Activated CD4-positive, CD25-positive, alpha-beta regulatory T cell treated with anti-CD3 and anti-CD28 coated beads, Interleukin-2, amount 50 U/mL, for 24 hours (primary cell): ENCODE measurements around the gene KRT75.

ENCODE experiments used
- ATAC-seq, 2 donors: fragments of 150-1000 bp; cut with Tn5 transposase; one replicate each; pipeline ENCODE4 v1.10.0; 2021; ENCODE audit warnings: mild to moderate bottlenecking in 1 of 2, moderate library complexity in 1 of 2

Gene KRT75

DNA sequence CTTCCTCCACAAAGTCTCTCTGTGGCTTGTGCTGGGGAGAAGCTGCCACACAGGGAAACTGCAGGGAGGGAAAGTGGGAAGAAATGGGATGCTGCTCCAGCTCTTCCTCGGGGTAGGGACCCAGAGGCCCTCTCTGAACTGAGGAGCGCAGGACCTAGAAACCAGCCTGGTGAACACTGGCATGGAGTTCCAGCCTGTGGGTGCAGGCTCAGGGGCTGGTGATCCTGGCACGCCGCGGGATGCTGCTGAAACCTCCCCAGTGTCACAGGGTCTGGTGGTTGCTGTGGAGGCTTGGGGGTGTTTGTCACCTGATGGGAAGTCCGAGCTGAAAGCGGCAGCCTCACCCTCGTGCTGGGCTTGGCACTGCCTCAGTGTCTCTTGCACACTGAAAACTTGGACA, 5.2 kb upstream of the KRT75 start:
- no peak for ATAC-seq

DNA sequence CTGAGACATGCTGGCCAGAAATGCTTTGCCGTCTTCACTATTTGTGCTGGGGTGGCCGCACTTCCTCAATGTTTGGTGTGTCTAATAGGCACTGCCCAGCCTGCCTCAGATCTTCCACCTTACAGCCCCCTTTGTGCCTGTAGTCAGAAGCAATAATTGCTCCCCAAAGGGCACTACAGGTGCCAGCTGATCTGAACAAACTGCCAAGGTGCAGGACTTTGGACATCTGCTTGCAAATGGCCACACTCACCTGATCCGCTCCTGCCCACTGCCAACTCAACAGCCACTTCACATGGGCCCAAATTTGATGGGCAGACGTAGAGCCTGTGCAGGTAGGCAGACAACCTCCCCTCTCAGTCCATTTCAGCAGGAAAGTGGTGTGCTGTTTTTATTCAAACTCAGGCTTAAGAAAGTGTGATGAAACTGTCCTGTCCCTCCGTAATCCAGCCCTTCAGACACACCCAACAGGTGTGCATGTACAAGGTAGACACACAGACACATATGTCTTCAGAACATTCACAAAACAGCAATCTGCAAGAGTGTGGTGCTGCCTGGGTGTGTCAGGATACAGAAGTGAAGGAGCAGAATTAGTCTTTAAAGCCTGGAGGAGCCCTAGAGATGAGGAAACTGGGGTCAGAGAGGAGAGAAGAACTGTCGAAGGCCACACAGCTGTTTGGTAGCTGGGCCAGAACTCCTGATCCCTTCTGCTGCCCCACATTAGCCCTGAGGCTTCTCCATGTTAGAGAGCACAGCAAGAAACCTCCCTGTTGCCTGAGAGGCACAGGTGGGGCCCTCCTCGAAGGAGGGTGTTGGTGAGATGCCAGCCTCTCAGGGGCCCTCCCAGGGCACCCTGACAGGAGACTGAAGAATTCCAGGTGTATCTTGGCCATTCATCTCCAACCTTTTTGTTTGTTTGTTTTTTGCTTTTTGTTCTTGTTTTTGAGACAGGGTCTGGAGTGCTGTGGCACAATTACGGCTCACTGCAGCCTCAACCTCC, 4.4 kb upstream of the KRT75 start:
- ATAC-seq, result no peak

DNA sequence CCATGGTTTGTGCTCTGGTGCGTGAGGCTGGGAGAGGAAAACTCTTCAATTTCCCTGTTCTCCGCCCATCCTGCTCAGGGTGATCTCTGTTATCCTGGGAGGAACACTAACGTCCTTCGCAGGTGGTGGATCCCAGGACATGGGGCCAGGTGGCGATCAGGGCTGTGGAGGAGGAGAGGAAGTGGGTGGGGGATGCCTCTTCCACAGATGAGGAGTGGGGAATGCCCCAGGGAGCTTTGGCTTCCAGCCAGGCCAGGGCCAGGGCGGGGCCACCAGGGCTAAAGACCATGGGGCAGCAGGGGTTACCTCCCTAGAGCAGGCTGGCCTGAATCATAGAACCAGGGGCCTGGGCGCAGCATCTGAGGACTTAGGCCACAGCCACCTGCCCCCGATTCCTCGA, 3.3 kb upstream of the KRT75 start:
- ATAC-seq, result no peak

DNA sequence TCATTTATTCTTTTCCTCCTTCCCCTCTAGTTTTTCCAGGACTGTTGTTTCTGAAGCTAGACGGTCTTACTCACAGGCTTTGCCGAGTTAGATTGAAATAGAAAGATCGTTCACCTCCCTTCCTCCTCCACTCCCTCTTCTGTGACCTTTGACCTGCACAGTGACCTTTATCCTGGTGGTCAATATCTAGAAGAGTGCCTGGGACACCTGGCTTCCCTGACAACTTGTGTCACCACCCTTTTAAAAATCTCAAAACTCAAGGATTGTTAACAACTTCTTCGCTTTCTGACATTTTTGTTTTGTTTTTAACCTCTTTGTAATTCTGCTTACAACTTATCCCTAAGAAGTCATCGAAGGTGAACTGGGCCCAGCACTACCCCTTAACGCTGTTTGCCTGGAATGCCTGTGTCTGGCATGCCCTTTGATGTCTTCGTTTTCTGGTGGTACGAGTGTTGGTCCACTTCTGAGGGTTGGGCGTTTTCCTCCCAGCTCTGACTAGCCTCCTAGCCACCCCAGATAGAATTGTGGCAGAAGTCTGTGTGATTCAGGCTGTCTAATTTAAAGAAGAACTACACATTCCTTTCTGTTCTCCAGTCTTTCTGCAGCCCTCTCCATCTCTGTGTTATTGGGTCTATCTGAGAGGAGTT, 2.8 kb upstream of the KRT75 start:
- no peak for ATAC-seq

DNA sequence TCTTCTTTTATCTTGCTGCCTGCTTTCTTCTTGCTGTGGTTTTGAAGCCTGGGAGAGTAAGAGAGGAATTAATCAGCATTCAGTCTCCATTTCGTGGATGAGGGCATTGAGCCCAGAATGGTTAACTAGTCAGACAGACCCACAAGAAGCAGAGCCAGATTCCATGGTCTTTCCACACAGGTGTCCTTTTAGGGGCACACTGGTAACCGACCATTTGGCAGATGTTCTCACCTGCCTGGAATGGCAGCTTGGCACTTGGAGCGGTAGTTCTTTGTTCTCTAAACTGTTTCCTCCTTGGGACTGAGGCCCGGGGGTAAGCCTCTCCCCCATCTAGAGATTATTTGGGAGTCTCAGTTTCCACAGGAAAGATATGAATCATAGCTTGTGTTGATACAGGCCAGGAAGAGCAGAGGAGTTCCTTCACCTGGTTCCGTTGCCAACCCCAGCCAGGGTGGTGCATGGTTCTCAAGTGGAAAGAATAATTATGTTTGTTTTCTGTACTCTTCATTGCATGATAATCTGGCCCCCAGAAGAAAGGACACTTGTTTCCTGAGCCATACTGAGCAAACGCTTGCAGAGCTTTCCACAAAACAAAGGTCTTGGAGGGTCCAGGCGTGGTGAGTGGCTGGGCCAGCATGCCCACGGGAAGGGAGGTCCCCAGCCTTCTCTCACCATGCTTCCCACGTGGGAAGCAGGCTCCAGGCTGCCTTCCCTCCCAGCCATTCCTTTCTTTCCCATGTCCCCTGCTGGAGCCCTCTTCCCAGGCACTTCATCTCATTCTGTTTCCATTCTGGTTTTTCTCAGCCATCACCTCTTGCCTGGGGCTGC, 2.0 kb upstream of the KRT75 start:
- ATAC-seq, result no peak

DNA sequence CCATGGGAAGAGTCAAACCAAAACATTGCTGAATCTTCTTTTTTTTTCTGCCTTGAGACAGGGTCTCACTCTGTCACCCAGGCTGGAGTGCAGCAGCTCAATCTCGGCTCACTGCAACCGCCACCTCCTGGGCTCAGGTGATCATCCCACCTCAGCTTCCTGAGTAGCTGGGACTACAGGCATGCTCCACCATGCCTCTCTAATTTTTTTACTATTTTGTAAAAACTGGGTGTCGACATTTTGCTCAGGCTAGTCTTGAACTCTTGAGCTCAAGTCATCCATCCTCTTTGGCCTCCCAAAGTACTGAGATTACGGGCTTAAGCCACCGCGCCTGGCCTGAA, 1.5 kb upstream of the KRT75 start:
- no peak for ATAC-seq

DNA sequence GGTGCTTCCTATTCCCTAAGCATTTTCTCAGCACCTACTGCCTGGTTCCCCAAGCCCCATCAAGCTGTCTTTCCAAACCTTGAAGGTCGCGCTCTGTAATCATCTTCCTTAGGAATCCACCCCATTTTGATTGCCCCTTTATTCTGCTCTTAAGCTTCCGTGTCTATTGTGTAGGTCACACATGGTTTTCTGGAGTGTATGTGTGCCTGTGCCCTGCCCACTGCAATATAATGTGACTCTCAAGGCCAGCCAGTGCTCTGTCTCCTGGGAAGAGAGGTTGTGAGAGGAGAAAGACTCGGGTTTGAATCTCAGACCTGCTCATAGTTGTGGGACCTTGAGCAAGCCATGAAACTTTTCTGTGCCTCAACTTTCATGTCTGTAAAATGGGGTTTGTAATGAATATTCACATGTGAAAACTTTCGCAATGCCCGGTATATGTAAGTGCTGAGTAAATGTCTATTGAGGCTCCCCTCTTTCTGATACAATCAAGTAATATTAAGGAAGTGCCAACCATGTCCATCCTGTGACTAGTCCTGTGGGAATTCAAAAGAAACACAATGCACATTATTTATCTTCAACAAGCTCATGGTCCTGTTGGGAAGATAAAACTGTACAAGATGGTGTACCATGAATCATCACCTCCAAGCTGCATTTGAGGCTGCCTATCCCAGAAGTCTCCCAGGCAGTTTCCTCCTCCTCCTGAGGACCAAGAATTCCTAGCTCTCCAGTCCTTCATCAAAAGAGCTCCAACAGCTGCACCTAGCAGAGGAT, 774 bp upstream of the KRT75 start:
- ATAC-seq, result no peak

DNA sequence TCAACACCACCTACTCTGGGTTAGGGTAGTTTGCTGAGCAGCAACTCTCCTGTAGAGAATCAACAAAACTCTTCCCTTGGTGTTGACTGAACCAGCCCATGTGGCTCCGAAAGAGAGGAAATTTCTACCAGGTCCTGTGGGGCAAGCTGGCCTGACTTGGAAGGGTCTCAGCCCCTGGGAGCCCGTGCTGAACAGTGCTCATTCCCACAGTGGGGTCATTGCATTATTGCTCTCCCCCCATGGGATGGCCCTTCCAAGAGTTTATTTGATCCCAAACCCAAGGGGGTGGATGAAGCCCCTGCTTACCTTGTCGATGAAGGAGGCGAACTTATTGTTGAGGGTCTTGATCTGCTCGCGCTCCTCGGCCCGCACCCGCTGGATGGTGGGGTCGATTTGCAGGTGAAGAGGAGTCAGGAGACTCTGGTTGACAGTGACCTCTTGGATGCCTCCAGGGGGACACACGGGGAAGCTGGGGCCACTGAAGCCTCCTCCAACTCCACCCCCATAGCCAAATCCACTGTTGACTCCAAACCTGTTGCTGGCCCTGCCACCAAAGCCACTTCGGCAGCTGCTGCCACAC, 580 bp downstream of the KRT75 start:
- ATAC-seq, result no peak

DNA sequence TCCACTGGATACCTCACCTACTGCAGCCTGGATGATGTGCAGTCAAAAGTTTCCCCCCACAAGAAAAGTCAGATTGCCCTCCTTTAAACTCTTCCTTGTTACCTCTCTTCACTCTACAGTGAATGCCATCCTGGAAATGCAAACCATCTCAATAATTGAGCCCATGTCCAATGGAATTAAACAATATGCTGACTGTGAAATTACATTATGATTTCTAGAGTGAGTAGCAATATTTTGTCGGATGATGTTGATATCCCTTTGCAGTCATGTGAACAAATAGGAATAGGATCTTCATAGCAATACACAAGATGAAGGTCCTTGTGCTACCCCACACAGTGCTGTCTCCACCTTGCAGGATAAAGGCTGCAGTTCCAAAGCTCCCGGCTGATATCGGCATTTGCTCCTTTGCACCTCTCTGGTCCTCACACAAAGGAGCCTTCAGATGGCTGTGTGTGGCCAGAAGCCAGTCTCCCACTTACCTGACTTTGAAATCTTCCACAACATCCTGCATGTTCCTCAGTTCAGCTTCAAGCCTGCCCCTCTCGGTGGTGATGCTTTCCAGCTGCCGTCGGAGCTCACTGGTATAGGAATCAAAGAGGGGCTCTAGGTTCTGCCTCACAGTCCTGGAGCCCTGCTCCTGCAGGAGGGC, 1.5 kb downstream of the KRT75 start:
- no peak for ATAC-seq

DNA sequence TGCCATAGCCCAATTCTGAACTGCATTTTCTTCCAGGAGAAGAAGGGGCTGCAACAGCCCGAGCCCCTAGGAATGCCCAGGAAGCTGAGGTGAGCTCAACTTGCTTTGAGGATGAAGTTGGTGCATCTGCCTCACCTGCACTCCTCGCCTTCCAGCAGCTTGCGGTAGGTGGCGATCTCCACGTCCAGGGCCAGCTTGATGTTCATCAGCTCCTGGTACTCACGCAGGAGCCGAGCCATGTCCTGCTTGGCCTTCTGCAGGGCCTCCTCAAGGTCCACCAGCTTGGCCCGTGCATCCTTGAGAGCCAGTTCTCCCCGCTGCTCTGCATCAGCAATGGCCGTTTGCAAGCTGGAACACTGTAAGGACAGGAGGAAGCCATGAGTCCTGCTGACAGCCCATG, 6.0 kb downstream of the KRT75 start:
- ATAC-seq, result no peak

DNA sequence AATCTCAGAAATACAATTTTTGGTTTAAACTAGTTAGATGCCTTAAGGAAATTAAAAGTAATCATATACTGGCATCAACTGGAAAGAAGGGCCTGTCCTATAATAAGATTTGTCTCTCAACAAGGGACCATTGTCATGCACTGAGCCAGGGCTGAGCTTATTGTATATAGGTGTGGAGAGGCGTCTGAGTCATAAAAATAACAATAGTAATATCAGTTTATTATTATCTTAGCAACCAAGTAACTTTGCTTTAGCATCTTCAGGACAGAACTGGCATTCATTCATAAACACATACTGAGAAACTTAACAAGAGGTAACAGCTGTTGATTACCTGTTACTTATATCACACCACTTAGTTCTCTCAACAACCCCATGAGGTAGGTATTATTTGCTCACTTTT, 7.1 kb downstream of the KRT75 start:
- ATAC-seq, result no peak

DNA sequence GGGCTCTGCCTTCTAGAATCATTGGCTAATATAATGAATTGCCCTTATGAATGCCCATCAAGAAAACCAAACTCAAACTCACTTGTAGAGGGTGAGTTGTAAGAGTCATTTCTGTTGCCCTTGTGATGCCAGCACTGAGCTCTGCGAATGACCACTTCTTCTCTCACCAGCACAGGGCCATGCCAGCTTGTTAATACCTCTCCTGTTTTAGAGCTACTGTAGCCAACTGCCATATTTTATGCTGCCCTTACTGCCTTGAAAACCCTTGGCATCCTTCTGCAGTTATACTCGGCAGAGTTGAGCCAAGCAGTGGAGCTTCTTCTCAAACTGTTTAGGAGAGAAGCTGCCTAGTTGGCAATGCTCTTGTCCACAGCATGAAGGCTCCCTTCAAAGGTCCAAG, 8.1 kb downstream of the KRT75 start:
- ATAC-seq, result no peak

DNA sequence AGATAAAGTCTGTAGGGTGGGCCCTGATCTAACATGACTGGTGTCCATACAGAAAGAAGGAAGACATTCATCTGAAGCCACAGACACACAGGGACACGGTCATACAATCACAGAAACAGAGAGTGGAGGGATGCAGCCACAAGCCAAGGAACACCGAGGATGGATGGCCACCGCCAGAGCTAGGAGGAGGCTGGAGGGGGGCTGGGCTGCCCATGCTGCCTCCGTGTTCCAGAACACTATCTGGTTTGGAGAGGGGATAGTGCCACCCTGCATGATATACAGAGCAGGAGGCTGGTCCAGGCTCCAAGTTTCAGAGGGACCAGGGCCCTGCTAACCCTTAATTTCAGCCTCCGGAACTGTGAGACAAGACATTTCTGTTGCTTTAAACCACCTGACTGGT, 8.7 kb downstream of the KRT75 start:
- no peak for ATAC-seq

DNA sequence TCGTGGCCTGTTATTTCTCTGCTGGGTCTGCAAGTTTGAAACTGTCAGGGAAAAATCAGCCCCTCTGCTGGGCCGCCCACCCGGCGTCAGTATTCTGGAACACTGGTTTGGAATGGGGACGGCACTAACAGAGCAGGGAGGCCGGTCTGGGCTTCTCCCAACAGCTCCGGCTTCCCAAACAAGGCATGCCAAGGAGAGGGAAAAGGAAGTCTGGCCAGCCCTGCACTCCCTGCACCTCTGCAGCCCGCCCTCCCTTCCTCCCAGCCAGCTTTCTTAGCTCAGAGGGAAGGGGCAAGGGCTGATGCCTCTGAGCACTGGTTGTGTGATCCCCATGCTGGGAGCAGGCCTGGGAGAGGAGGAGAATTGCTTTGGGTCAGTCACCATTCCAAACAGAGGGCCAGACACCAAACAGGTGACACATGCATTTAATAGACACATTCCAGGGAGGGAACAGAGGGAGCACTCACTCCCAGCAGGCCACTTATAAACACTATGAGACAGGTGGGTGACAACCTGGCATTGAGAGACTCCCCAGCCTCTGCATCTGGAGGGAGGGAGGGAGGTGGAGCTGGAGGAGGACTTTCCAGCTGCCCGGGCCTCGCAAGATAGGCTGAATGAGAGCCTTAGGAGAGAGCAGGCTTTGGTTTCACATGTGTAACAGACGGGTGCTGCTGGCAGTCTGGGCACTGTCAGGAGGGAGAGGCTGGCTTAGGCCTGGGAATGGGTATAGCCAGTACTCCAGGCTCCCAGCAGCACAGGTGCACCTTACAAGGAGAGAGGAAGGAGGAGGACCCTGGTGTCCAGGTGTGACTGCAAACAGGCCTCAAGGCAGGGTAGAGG, 10.3 kb downstream of the KRT75 start:
- ATAC-seq, result no peak

DNA sequence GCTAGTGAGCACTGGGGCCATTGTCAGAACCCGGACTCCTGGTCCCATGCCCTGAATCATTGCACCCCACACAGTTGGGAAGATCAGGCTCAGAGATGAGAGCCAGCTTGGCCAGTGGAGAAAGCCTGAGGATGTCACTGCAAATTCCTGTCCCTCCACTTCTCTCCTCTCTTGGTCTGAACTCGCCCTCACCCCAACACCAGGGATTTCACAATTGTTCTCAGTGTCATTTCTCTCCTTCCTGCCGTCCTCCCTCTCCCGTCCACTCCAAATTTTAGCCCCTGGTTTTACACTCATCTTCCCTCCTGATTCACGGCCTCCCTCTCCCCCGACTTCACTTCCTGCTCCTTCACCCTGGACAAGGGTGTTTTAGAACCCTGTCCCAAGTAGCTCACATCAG, 11.1 kb downstream of the KRT75 start:
- ATAC-seq, result no peak

DNA sequence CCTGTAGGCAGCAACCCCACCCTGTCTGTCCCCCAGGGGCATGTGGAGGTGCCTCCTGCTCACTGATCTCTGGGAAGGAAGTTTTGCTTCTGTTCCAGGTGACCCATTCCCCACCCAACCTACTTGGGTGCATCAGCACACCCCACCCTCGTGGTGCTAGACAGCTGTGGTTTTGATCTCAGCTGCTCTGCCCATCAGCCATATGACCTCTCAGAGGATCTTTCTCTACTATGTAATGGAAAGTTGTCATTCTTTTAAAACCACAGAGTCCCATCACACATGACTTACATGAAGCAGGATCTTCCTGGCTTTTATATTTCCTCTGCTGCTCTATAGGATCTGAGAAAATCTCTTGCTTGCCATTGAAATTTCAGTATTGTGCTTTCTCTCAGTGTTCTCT, 14.5 kb downstream of the KRT75 start:
- ATAC-seq, result no peak

DNA sequence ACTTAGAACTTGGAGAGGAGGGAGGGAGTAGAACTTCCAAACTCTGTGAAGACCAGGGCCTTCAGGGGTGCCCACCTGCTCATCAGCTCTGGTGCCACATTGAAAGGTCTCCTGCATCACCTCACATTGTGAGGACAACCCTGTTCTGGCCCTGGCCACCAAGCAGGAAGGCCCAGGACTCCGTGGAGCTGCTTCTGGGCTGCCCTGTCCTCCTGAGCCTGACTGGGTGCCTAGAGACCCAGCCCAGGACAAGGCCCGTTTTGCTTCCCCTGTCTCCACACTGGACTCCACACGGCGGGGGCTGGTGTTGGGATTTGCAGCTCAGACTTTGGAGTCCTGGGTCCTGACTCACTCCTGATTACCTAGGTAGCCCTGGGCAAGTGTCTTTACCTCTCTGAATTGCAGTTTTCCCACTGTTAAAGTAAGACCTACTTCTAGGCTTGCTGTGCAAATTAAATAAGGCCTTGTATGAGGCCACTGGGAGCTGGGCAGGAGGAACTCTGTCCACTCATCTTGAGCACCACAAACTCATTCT, 15.5 kb downstream of the KRT75 start:
- no peak for ATAC-seq

DNA sequence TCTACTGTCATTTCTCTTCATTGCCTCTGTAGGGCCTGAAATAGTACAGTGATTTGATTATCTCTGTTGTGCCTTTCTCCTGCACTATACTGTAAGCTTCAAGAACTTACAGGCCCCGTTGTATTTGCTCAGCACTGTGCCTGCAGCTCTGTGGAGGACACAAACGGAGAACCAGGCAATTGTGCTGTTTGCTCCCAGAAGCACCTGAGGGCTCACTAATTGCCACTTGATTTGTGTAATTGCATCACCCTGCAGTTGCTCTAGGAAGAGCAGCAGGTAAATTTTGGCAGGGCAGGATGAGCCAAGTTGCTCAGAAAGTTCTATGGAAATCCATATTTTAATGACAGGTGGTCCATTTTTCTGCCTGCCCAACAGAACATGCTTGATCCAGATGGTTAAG, 16.4 kb downstream of the KRT75 start:
- ATAC-seq, result no peak

DNA sequence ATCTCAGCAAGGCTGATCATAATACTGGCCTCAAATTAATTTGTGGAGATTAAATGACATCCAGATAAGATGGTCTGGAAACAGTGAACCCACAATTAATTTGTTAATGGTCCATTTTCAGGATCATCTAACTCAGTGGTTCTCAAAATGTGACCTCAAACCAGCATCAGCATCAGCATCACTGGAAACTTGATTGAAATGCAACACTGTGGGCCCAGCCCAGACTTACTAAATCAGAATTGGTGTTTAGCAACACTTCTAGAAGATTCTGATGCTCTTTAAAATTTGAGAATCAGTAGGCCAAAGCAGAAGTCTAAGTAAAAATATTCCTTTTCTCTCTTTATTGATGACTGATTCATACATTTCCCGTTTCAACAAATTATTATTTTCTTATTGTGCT, 17.4 kb downstream of the KRT75 start:
- ATAC-seq, result no peak
